Natural killer cell treated with Interleukin-12 subunit alpha and Interleukin-12 subunit beta and Interleukin-15 and Interleukin-18, amount 100 ng/mL, for 72 hours (primary cell): ENCODE measurements around the gene ULBP3. TPM values are rescaled to one million over a fixed set of nuclear protein-coding genes. Genes with fewer than 3 reads are reported as not detected.
"Not testable (repeated sequence)": the region's sequence is repeated elsewhere in the genome, so short reads cannot be mapped to it uniquely, and the experiment has no call there.

ENCODE experiments used
- ATAC-seq, 2 donors: fragments of 150-1000 bp; cut with Tn5 transposase in 1 of 2; sonication (Bioruptor Pico), chemical (Tn5 transposase) in 1 of 2; 2 replicates each; pipeline ENCODE4 v1.10.0; 2021
- DNase-seq: peaks from one replicate; pipeline ENCODE4 v3.0.0; 2022; ENCODE audit warnings: low spot score
- H3K27ac Mint-ChIP-seq, 2 donors: 1 replicate in 1 of 2; 2 replicates in 1 of 2; pipeline ENCODE4 v1.8.0; 2022; ENCODE audit warnings: mixed read lengths in 2 of 2, mild to moderate bottlenecking in 1 of 2, moderate library complexity in 1 of 2
- H3K27me3 Mint-ChIP-seq, 2 donors: 1 replicate in 1 of 2; 2 replicates in 1 of 2; pipeline ENCODE4 v1.8.0; 2022; ENCODE audit warnings: mixed read lengths in 2 of 2
- H3K36me3 Mint-ChIP-seq: one replicate; pipeline ENCODE4 v1.8.0; 2022; ENCODE audit warnings: mixed read lengths
- H3K4me1 Mint-ChIP-seq, 2 donors: 1 replicate in 1 of 2; 2 replicates in 1 of 2; pipeline ENCODE4 v1.8.0; 2022; ENCODE audit warnings: low read depth in 2 of 2, mixed read lengths in 2 of 2, mild to moderate bottlenecking in 1 of 2
- H3K4me3 Mint-ChIP-seq: one replicate; pipeline ENCODE4 v1.8.0; 2022; ENCODE audit warnings: mixed read lengths
- H3K9me3 Mint-ChIP-seq: 2 replicates; pipeline ENCODE4 v1.8.0; 2022; ENCODE audit warnings: mixed read lengths
- total RNA-seq, 2 donors: library from RNA; stranded (reverse); gene quantifications; one replicate each; pipeline ENCODE4 v1.2.3, GENCODE V29; 2022

ULBP3 gene
- total RNA-seq, 2 donors from 2014 or later: 0.45 to 0.98 TPM

GRCh38 chr6:150068151-150068550, 770 bp downstream of the ULBP3 start:
- ATAC-seq: peak in 1 of 2 donors; percentile 18
- peaks cover 16 to 18% of the 10 kb centered on the region in 2 donors for H3K4me1 Mint-ChIP-seq
- no peak for DNase-seq
- H3K27me3 Mint-ChIP-seq: peaks cover 0 to 3% of the 10 kb centered on the region in 2 donors
- H3K27ac Mint-ChIP-seq: no peak overlapping the region
- H3K4me3 Mint-ChIP-seq: peak overlapping the region; percentile 77
- no peaks in the 10 kb centered on the region for H3K9me3 Mint-ChIP-seq
- no peaks in the 10 kb centered on the region for H3K36me3 Mint-ChIP-seq

- Mint-ChIP-seq H3K36me3 (no peaks in the 10 kb centered on the region), H3K4me1 (peaks cover 9 to 10% of the 10 kb centered on the region in 2 donors), H3K9me3 (no peaks in the 10 kb centered on the region), H3K27me3 (no peaks in the 10 kb centered on the region), H3K27ac (peak overlapping the region in 1 of 2 donors; percentile 64), H3K4me3 (no peak overlapping the region)
- ATAC-seq (no peak), DNase-seq (no peak)
Observed at GRCh38 chr6:150065083-150065482, 3.8 kb downstream of the ULBP3 start.

GRCh38 chr6:150063640-150064039, 5.3 kb downstream of the ULBP3 start:
- ATAC-seq: no peak
- H3K36me3 Mint-ChIP-seq: no peaks in the 10 kb centered on the region

GRCh38 chr6:150059973-150060372, 8.9 kb downstream of the ULBP3 start:
- H3K36me3 Mint-ChIP-seq, H3K4me1 Mint-ChIP-seq, DNase-seq: not testable (repeated sequence)

More at GRCh38 chr6:150063640-150064039, 5.3 kb downstream of the ULBP3 start:
- Mint-ChIP-seq H3K9me3 (no peaks in the 10 kb centered on the region), H3K27ac (no peak overlapping the region), H3K27me3 (peaks cover 2% of the 10 kb centered on the region in 2 donors), H3K4me3 (no peak overlapping the region), H3K4me1 (peaks cover 8 to 14% of the 10 kb centered on the region in 2 donors)
- no peak for DNase-seq

GRCh38 chr6:150058986-150059385, 9.9 kb downstream of the ULBP3 start:
- Mint-ChIP-seq H3K4me1 (peaks cover 8 to 9% of the 10 kb centered on the region in 2 donors), H3K27ac (no peak overlapping the region), H3K27me3 (peaks cover 27 to 35% of the 10 kb centered on the region in 2 donors), H3K36me3 (peaks cover 5% of the 10 kb centered on the region), H3K9me3 (no peaks in the 10 kb centered on the region), H3K4me3 (no peak overlapping the region)
- no peak for DNase-seq
- ATAC-seq: no peak

More at GRCh38 chr6:150059973-150060372, 8.9 kb downstream of the ULBP3 start:
- H3K9me3 Mint-ChIP-seq, H3K27ac Mint-ChIP-seq, H3K4me3 Mint-ChIP-seq: not testable (repeated sequence)
- peak; percentile 67 to 68 for ATAC-seq
- H3K27me3 Mint-ChIP-seq: peaks cover 17 to 25% of the 10 kb centered on the region in 2 donors

GRCh38 chr6:150058231-150058792, 10.6 kb downstream of the ULBP3 start:
- no peak overlapping the region for H3K4me3 Mint-ChIP-seq
- peaks cover 5% of the 10 kb centered on the region for H3K36me3 Mint-ChIP-seq
- H3K27me3 Mint-ChIP-seq: peaks cover 30 to 41% of the 10 kb centered on the region in 2 donors
- no peaks in the 10 kb centered on the region for H3K9me3 Mint-ChIP-seq
- DNase-seq (no peak), ATAC-seq (no peak)
- H3K4me1 Mint-ChIP-seq: peaks cover 8 to 9% of the 10 kb centered on the region in 2 donors
- no peak overlapping the region for H3K27ac Mint-ChIP-seq

- DNase-seq (no peak), ATAC-seq (no peak)
- Mint-ChIP-seq H3K27ac (no peak overlapping the region), H3K27me3 (peaks cover 36 to 49% of the 10 kb centered on the region in 2 donors), H3K36me3 (peaks cover 5% of the 10 kb centered on the region), H3K9me3 (no peaks in the 10 kb centered on the region), H3K4me1 (peaks cover 8 to 9% of the 10 kb centered on the region in 2 donors), H3K4me3 (no peak overlapping the region)
Observed at GRCh38 chr6:150057501-150057951, 11.4 kb downstream of the ULBP3 start.

GRCh38 chr6:150056916-150057315, 12.0 kb downstream of the ULBP3 start:
- no peak for DNase-seq
- Mint-ChIP-seq H3K4me3 (no peak overlapping the region), H3K4me1 (peaks cover 8 to 9% of the 10 kb centered on the region in 2 donors), H3K27me3 (peaks cover 42 to 55% of the 10 kb centered on the region in 2 donors), H3K36me3 (peaks cover 5% of the 10 kb centered on the region), H3K9me3 (no peaks in the 10 kb centered on the region), H3K27ac (no peak overlapping the region)
- no peak for ATAC-seq

GRCh38 chr6:150056156-150056555, 12.8 kb downstream of the ULBP3 start:
- no peaks in the 10 kb centered on the region for H3K9me3 Mint-ChIP-seq
- DNase-seq (no peak), ATAC-seq (no peak)
- H3K4me1 Mint-ChIP-seq: peaks cover 8 to 9% of the 10 kb centered on the region in 2 donors
- H3K36me3 Mint-ChIP-seq: peaks cover 5% of the 10 kb centered on the region
- H3K27me3 Mint-ChIP-seq: peaks cover 42 to 60% of the 10 kb centered on the region in 2 donors
- H3K4me3 Mint-ChIP-seq: no peak overlapping the region
- H3K27ac Mint-ChIP-seq: no peak overlapping the region

GRCh38 chr6:150055131-150055530, 13.8 kb downstream of the ULBP3 start:
- ATAC-seq: no peak
- DNase-seq: no peak
- Mint-ChIP-seq H3K4me1 (peaks cover 5 to 9% of the 10 kb centered on the region in 2 donors), H3K4me3 (no peak overlapping the region), H3K27me3 (peaks cover 48 to 70% of the 10 kb centered on the region in 2 donors), H3K27ac (no peak overlapping the region), H3K36me3 (peaks cover 5% of the 10 kb centered on the region), H3K9me3 (no peaks in the 10 kb centered on the region)

- Mint-ChIP-seq H3K9me3 (no peaks in the 10 kb centered on the region), H3K27ac (no peak overlapping the region), H3K4me1 (peaks cover 0 to 3% of the 10 kb centered on the region in 2 donors), H3K27me3 (peaks cover 46 to 69% of the 10 kb centered on the region in 2 donors), H3K4me3 (no peak overlapping the region), H3K36me3 (peaks cover 5% of the 10 kb centered on the region)
- ATAC-seq: no peak
- no peak for DNase-seq
Observed at GRCh38 chr6:150053450-150053849, 15.5 kb downstream of the ULBP3 start.

GRCh38 chr6:150050846-150051245, 18.1 kb downstream of the ULBP3 start:
- H3K4me1 Mint-ChIP-seq: peaks cover 0 to 3% of the 10 kb centered on the region in 2 donors
- peaks cover 5% of the 10 kb centered on the region for H3K36me3 Mint-ChIP-seq
- H3K4me3 Mint-ChIP-seq: no peak overlapping the region
- peaks cover 50 to 81% of the 10 kb centered on the region in 2 donors for H3K27me3 Mint-ChIP-seq
- no peak overlapping the region for H3K27ac Mint-ChIP-seq
- no peaks in the 10 kb centered on the region for H3K9me3 Mint-ChIP-seq
- DNase-seq (no peak), ATAC-seq (no peak)

GRCh38 chr6:150048099-150048498, 20.8 kb downstream of the ULBP3 start:
- Mint-ChIP-seq H3K27ac (no peak overlapping the region), H3K27me3 (peaks cover 34 to 66% of the 10 kb centered on the region in 2 donors)
- DNase-seq: peak; percentile 42

GRCh38 chr6:150046943-150047342, 22.0 kb downstream of the ULBP3 start:
- Mint-ChIP-seq H3K4me3 (no peak overlapping the region), H3K27me3 (peaks cover 30 to 62% of the 10 kb centered on the region in 2 donors), H3K27ac (no peak overlapping the region), H3K36me3 (no peaks in the 10 kb centered on the region), H3K9me3 (no peaks in the 10 kb centered on the region), H3K4me1 (no peaks in the 10 kb centered on the region)
- DNase-seq (no peak), ATAC-seq (no peak)

More at GRCh38 chr6:150048099-150048498, 20.8 kb downstream of the ULBP3 start:
- H3K4me3 Mint-ChIP-seq: no peak overlapping the region
- H3K4me1 Mint-ChIP-seq: no peaks in the 10 kb centered on the region
- no peak for ATAC-seq
- no peaks in the 10 kb centered on the region for H3K36me3 Mint-ChIP-seq
- H3K9me3 Mint-ChIP-seq: no peaks in the 10 kb centered on the region
